ENCODE results near the gene GTF2IRD1.

GRCh38 chr7:74523015-74523414 lies 69.3 kb downstream of the GTF2IRD1 start:
- no peak for TF ChIP-seq POLR2AphosphoS5 (IDR thresholded peaks at IDR 0.05; ENCODE audit: low read depth, low read length)
- no peak for TF ChIP-seq REST (IDR thresholded peaks at IDR 0.05; ENCODE audit: insufficient read depth in 1 of 2, low read depth in 2 of 2, low read length in 2 of 2)

Data from PFSK-1 (cell line).